SK-N-SH (cell line): ENCODE results near the gene HS6ST3.

Source experiments
- ELF1 ChIP-seq: IDR thresholded peaks from 2 replicates; pipeline ENCODE4 v1.4.0; 2012
- EP300 ChIP-seq, 2 experiments: IDR thresholded peaks; 2 replicates each; pipeline versions ENCODE4 v1.4.0 to v1.6.1; 2012; ENCODE audit warnings: borderline replicate concordance in 1 of 2, low read depth in 1 of 2, low read length in 1 of 2
- JUND ChIP-seq: IDR thresholded peaks from 2 replicates; pipeline ENCODE4 v1.4.0; 2012
- TF ChIP-seq, protein P1 (sequence below): IDR thresholded peaks from 2 replicates; pipeline ENCODE4 v1.6.1; 2012; ENCODE audit warnings: mild to moderate bottlenecking, low read depth, low read length, moderate library complexity
- TF ChIP-seq, protein P2 (sequence below): fragments of 200-600 bp; sonication (generic); IDR thresholded peaks from 2 replicates; pipeline ENCODE4 v1.6.1; 2017; ENCODE audit warnings: antibody characterized with exemption, mild to moderate bottlenecking, moderate library complexity

- TF ChIP-seq ELF1 (no peak), EP300 (IDR thresholded peaks at IDR 0.05; ENCODE audit: borderline replicate concordance in 1 of 2, low read depth in 1 of 2, low read length in 1 of 2) (no peak), JUND (no peak)
- TF ChIP-seq, protein P1, sequence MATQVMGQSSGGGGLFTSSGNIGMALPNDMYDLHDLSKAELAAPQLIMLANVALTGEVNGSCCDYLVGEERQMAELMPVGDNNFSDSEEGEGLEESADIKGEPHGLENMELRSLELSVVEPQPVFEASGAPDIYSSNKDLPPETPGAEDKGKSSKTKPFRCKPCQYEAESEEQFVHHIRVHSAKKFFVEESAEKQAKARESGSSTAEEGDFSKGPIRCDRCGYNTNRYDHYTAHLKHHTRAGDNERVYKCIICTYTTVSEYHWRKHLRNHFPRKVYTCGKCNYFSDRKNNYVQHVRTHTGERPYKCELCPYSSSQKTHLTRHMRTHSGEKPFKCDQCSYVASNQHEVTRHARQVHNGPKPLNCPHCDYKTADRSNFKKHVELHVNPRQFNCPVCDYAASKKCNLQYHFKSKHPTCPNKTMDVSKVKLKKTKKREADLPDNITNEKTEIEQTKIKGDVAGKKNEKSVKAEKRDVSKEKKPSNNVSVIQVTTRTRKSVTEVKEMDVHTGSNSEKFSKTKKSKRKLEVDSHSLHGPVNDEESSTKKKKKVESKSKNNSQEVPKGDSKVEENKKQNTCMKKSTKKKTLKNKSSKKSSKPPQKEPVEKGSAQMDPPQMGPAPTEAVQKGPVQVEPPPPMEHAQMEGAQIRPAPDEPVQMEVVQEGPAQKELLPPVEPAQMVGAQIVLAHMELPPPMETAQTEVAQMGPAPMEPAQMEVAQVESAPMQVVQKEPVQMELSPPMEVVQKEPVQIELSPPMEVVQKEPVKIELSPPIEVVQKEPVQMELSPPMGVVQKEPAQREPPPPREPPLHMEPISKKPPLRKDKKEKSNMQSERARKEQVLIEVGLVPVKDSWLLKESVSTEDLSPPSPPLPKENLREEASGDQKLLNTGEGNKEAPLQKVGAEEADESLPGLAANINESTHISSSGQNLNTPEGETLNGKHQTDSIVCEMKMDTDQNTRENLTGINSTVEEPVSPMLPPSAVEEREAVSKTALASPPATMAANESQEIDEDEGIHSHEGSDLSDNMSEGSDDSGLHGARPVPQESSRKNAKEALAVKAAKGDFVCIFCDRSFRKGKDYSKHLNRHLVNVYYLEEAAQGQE = no peak
- TF ChIP-seq, protein P2, sequence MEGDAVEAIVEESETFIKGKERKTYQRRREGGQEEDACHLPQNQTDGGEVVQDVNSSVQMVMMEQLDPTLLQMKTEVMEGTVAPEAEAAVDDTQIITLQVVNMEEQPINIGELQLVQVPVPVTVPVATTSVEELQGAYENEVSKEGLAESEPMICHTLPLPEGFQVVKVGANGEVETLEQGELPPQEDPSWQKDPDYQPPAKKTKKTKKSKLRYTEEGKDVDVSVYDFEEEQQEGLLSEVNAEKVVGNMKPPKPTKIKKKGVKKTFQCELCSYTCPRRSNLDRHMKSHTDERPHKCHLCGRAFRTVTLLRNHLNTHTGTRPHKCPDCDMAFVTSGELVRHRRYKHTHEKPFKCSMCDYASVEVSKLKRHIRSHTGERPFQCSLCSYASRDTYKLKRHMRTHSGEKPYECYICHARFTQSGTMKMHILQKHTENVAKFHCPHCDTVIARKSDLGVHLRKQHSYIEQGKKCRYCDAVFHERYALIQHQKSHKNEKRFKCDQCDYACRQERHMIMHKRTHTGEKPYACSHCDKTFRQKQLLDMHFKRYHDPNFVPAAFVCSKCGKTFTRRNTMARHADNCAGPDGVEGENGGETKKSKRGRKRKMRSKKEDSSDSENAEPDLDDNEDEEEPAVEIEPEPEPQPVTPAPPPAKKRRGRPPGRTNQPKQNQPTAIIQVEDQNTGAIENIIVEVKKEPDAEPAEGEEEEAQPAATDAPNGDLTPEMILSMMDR = no peak
Measured at GRCh38 chr13:96803456-96804100, 713.7 kb downstream of the HS6ST3 start.
